ENCODE measurements around the gene RFTN1.

DNA sequence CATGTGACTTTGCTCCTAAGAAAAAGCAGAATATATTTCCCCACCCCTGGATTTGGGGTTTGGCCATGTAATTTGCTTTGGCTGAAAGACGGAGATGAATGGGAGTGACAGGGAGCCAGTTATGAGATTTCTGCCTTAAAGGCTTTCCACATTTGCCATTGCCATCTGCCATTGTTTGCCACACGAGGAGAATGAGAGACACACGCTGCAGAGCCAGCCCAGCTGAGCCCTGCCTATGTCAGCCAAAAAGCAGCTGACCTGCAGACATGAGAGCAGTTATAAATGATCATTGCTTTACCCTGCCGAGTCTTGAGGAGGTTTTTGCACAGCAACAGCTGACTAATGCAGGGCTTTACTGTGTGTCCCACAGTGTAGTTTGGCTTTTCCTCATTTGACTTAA, 40.6 kb upstream of the RFTN1 start:
- no peak for TF ChIP-seq POLR2A (IDR thresholded peaks at IDR 0.05)
- TF ChIP-seq, protein P1, sequence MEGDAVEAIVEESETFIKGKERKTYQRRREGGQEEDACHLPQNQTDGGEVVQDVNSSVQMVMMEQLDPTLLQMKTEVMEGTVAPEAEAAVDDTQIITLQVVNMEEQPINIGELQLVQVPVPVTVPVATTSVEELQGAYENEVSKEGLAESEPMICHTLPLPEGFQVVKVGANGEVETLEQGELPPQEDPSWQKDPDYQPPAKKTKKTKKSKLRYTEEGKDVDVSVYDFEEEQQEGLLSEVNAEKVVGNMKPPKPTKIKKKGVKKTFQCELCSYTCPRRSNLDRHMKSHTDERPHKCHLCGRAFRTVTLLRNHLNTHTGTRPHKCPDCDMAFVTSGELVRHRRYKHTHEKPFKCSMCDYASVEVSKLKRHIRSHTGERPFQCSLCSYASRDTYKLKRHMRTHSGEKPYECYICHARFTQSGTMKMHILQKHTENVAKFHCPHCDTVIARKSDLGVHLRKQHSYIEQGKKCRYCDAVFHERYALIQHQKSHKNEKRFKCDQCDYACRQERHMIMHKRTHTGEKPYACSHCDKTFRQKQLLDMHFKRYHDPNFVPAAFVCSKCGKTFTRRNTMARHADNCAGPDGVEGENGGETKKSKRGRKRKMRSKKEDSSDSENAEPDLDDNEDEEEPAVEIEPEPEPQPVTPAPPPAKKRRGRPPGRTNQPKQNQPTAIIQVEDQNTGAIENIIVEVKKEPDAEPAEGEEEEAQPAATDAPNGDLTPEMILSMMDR (IDR thresholded peaks at IDR 0.05) = no peak

Measured in tibial nerve (tissue), 3 donors.